ENCODE measurements around the gene ARHGAP45. TPM values are rescaled to one million over a fixed set of nuclear protein-coding genes. Genes with fewer than 3 reads are reported as not detected.

Gene ARHGAP45
- total RNA-seq, 1 donor = 0.18 TPM

GRCh38 chr19:1119475-1120217 is 52.7 kb downstream of the ARHGAP45 start:
- no peak overlapping the region for H3K4me3 ChIP-seq (ENCODE audit: low read depth, low read length)
- no peak for TF ChIP-seq CTCF (IDR thresholded peaks at IDR 0.05; ENCODE audit: insufficient read depth, low read length)
- DNase-seq (ENCODE audit: low read depth) = no peak

GRCh38 chr19:1121395-1121794 is 54.4 kb downstream of the ARHGAP45 start:
- H3K4me3 ChIP-seq (ENCODE audit: low read depth, low read length) = no peak overlapping the region
- no peak for TF ChIP-seq CTCF (IDR thresholded peaks at IDR 0.05; ENCODE audit: insufficient read depth, low read length)
- DNase-seq (ENCODE audit: low read depth) = no peak

GRCh38 chr19:1122021-1122971 is 55.3 kb downstream of the ARHGAP45 start:
- H3K4me3 ChIP-seq (ENCODE audit: low read depth, low read length) = no peak overlapping the region
- no peak for TF ChIP-seq CTCF (IDR thresholded peaks at IDR 0.05; ENCODE audit: insufficient read depth, low read length)
- no peak for DNase-seq (ENCODE audit: low read depth)

GRCh38 chr19:1122972-1123363 is 56.0 kb downstream of the ARHGAP45 start:
- no peak for TF ChIP-seq CTCF (IDR thresholded peaks at IDR 0.05; ENCODE audit: insufficient read depth, low read length)
- no peak overlapping the region for H3K4me3 ChIP-seq (ENCODE audit: low read depth, low read length)
- DNase-seq (ENCODE audit: low read depth) = peak; percentile 64

GRCh38 chr19:1123381-1123780 is 56.4 kb downstream of the ARHGAP45 start:
- no peak overlapping the region for H3K4me3 ChIP-seq (ENCODE audit: low read depth, low read length)
- no peak for TF ChIP-seq CTCF (IDR thresholded peaks at IDR 0.05; ENCODE audit: insufficient read depth, low read length)
- no peak for DNase-seq (ENCODE audit: low read depth)

- no peak overlapping the region for H3K4me3 ChIP-seq (ENCODE audit: low read depth, low read length)
- DNase-seq (ENCODE audit: low read depth) = no peak
- no peak for TF ChIP-seq CTCF (IDR thresholded peaks at IDR 0.05; ENCODE audit: insufficient read depth, low read length)
Measured at GRCh38 chr19:1123885-1124677, 57.1 kb downstream of the ARHGAP45 start.
